H1 (cell line): ENCODE data around the gene TUBA4B. TPM values are rescaled to one million over a fixed set of nuclear protein-coding genes. Genes with fewer than 3 reads are reported as not detected.

Experiments used
- CTCF ChIA-PET: fragments of 300-600 bp; sonication (Branson Sonifier 250); formaldehyde crosslinking; loops from one replicate; lab custom pipeline; 2021; ENCODE audit not compliant: partially characterized antibody; lab: Charles Lee
- POLR2A ChIA-PET: fragments of 300-600 bp; sonication (Branson Sonifier 250); formaldehyde crosslinking; loops from one replicate; lab custom pipeline; 2021; ENCODE audit warnings: inconsistent platforms; ENCODE audit not compliant: partially characterized antibody; lab: Charles Lee
- DNase-seq, 2 experiments: peaks; one replicate each; pipeline versions ENCODE4 v3.0.0 to v3.0.0-alpha.2; 2010 to 2022; ENCODE audit warnings: low spot score in 2 of 2, low read depth in 1 of 2, mixed read lengths in 1 of 2
- FAIRE-seq: peaks from 2 replicates; lab custom pipeline; 2011; peaks lifted over from hg19 to GRCh38; lab: Jason Lieb, UNC
- H2AFZ ChIP-seq: 2 replicates; pipeline ENCODE4 v1.8.1; 2012; ENCODE audit warnings: low read length, inconsistent platforms
- H2AK5ac ChIP-seq: 2 replicates; pipeline ENCODE4 v1.6.1; 2013; ENCODE audit warnings: low read depth, low read length
- H2BK120ac ChIP-seq: replicated peaks from 2 replicates; pipeline ENCODE3; 2013; ENCODE audit warnings: low read depth, low read length, inconsistent platforms
- H2BK12ac ChIP-seq: 2 replicates; pipeline ENCODE4 v1.6.1; 2013; ENCODE audit warnings: low read depth, low read length
- H2BK15ac ChIP-seq: 2 replicates; pipeline ENCODE4 v1.6.1; 2013; ENCODE audit warnings: low read length
- H2BK20ac ChIP-seq: 2 replicates; pipeline ENCODE4 v1.6.1; 2013; ENCODE audit warnings: low read length
- H2BK5ac ChIP-seq: 2 replicates; pipeline ENCODE4 v1.6.1; 2013; ENCODE audit warnings: low read depth, low read length
- H3K14ac ChIP-seq: 2 replicates; pipeline ENCODE4 v1.6.1; 2013; ENCODE audit warnings: inconsistent platforms; ENCODE audit not compliant: insufficient read length
- H3K18ac ChIP-seq: 2 replicates; pipeline ENCODE4 v1.6.1; 2013; ENCODE audit warnings: low read length; ENCODE audit errors: extremely low read depth
- H3K23ac ChIP-seq: 2 replicates; pipeline ENCODE4 v1.6.1; 2013; ENCODE audit warnings: inconsistent platforms; ENCODE audit not compliant: insufficient read length
- H3K23me2 ChIP-seq: 2 replicates; pipeline ENCODE4 v1.6.1; 2013; ENCODE audit warnings: low read depth, low read length
- H3K27ac ChIP-seq: 2 replicates; pipeline ENCODE4 v1.6.1; 2011; ENCODE audit warnings: low read depth, low read length, inconsistent platforms
- H3K27me3 ChIP-seq, 4 experiments: replicated peaks in 1 of 4; 1 replicate in 1 of 4; 2 replicates in 3 of 4; pipeline versions ENCODE4 v1.6.1 to v1.8.1; 2011 to 2013; ENCODE audit warnings: low read length in 3 of 4, mild to moderate bottlenecking in 3 of 4, inconsistent platforms in 2 of 4, mixed read lengths in 2 of 4, moderate library complexity in 1 of 4; ENCODE audit not compliant: control insufficient read depth in 3 of 4, insufficient read depth in 3 of 4; ENCODE audit errors: extremely low read depth in 1 of 4
- H3K36me3 ChIP-seq, 4 experiments: 2 replicates each; pipeline versions ENCODE4 v1.6.1 to v1.8.1; 2011 to 2013; ENCODE audit warnings: mild to moderate bottlenecking in 4 of 4, low read length in 3 of 4, moderate library complexity in 2 of 4, control low read depth in 1 of 4, inconsistent platforms in 1 of 4; ENCODE audit not compliant: insufficient read depth in 4 of 4, control insufficient read depth in 2 of 4
- H3K4ac ChIP-seq: replicated peaks from 2 replicates; pipeline ENCODE3; 2013; ENCODE audit warnings: low read length, low read depth, mixed read lengths, inconsistent platforms; ENCODE audit not compliant: insufficient read length
- H3K4me1 ChIP-seq, 4 experiments: replicated peaks in 1 of 4; 1 replicate in 1 of 4; 2 replicates in 3 of 4; pipeline versions ENCODE4 v1.6.1 to v1.8.1; 2011 to 2013; ENCODE audit warnings: low read length in 3 of 4, inconsistent platforms in 2 of 4, mixed read lengths in 1 of 4; ENCODE audit not compliant: insufficient read depth in 4 of 4, control insufficient read depth in 3 of 4
- H3K4me2 ChIP-seq, 2 experiments: 2 replicates each; pipeline versions ENCODE4 v1.6.1 to v1.8.1; 2011 to 2013; ENCODE audit warnings: low read depth in 2 of 2, low read length in 2 of 2, control low read depth in 1 of 2, inconsistent platforms in 1 of 2, mild to moderate bottlenecking in 1 of 2; ENCODE audit not compliant: insufficient read depth in 1 of 2
- H3K4me3 ChIP-seq, 4 experiments: fragments of 200-600, 300-600 bp in 1 of 4; sonication (generic), shearing (Covaris generic), sonication (Bioruptor Twin) in 1 of 4; 2 replicates each; pipeline versions ENCODE4 v1.5.1 to v1.8.1; 2011 to 2016; ENCODE audit warnings: low read length in 4 of 4, low read depth in 3 of 4, control low read depth in 2 of 4, inconsistent platforms in 2 of 4, mild to moderate bottlenecking in 2 of 4, mixed read lengths in 1 of 4, moderate library complexity in 1 of 4; ENCODE audit not compliant: insufficient read depth in 2 of 4; ENCODE audit errors: extremely low read depth in 1 of 4
- H3K56ac ChIP-seq: replicated peaks from 2 replicates; pipeline ENCODE3; 2013; ENCODE audit warnings: low read depth, mild to moderate bottlenecking, mixed read lengths, low read length, inconsistent platforms; ENCODE audit not compliant: insufficient read length
- H3K79me1 ChIP-seq: 2 replicates; pipeline ENCODE4 v1.6.1; 2013; ENCODE audit warnings: low read depth, low read length, control low read depth
- H3K79me2 ChIP-seq, 2 experiments: 2 replicates each; pipeline versions ENCODE4 v1.6.1 to v1.8.1; 2012 to 2013; ENCODE audit warnings: low read length in 2 of 2, mild to moderate bottlenecking in 2 of 2, inconsistent platforms in 1 of 2; ENCODE audit not compliant: insufficient read depth in 2 of 2, control insufficient read depth in 1 of 2
- H3K9ac ChIP-seq, 4 experiments: replicated peaks in 1 of 4; 1 replicate in 1 of 4; 2 replicates in 3 of 4; pipeline versions ENCODE4 v1.6.1 to v1.8.1; 2011 to 2013; ENCODE audit warnings: low read depth in 3 of 4, low read length in 3 of 4, control low read depth in 2 of 4, mild to moderate bottlenecking in 2 of 4, moderate library complexity in 2 of 4, inconsistent platforms in 1 of 4; ENCODE audit errors: extremely low read depth in 1 of 4
- H3K9me3 ChIP-seq, 2 experiments: 2 replicates each; pipeline versions ENCODE4 v1.6.1 to v1.8.1; 2012 to 2013; ENCODE audit warnings: mild to moderate bottlenecking in 2 of 2, moderate library complexity in 2 of 2, control low read depth in 1 of 2, inconsistent platforms in 1 of 2, low read depth in 1 of 2, low read length in 1 of 2, mixed read lengths in 1 of 2; ENCODE audit not compliant: insufficient read depth in 2 of 2
- H4K20me1 ChIP-seq, 2 experiments: replicated peaks in 1 of 2; 2 replicates each; pipeline versions ENCODE3 to v1.8.1; 2011 to 2013; ENCODE audit warnings: inconsistent platforms in 2 of 2, low read length in 2 of 2, mild to moderate bottlenecking in 1 of 2; ENCODE audit not compliant: insufficient read depth in 2 of 2, control insufficient read depth in 1 of 2
- H4K5ac ChIP-seq: 2 replicates; pipeline ENCODE4 v1.6.1; 2013; ENCODE audit warnings: low read length, low read depth, mixed read lengths, inconsistent platforms; ENCODE audit not compliant: insufficient read length
- H4K8ac ChIP-seq: 2 replicates; pipeline ENCODE4 v1.8.0; 2013; ENCODE audit warnings: mild to moderate bottlenecking, moderate library complexity, low read length, inconsistent platforms; ENCODE audit not compliant: insufficient read depth; ENCODE audit errors: extremely low read depth
- H4K91ac ChIP-seq: replicated peaks from 2 replicates; pipeline ENCODE3; 2013; ENCODE audit warnings: low read length, mixed read lengths, inconsistent platforms; ENCODE audit not compliant: insufficient read length
- EP300 ChIP-seq, 2 experiments: IDR thresholded peaks; 1 replicate in 1 of 2; 2 replicates in 1 of 2; pipeline ENCODE4 v1.6.1; 2011 to 2012; ENCODE audit warnings: low read depth in 2 of 2, low read length in 2 of 2, mild to moderate bottlenecking in 2 of 2, borderline replicate concordance in 1 of 2, inconsistent platforms in 1 of 2, moderate library complexity in 1 of 2
- JUN ChIP-seq: IDR thresholded peaks from 2 replicates; pipeline ENCODE4 v1.6.1; 2011; ENCODE audit warnings: low read depth, mild to moderate bottlenecking, improper control_type of control experiment, low read length
- JUND ChIP-seq: IDR thresholded peaks from 2 replicates; pipeline ENCODE4 v1.6.1; 2011; ENCODE audit warnings: mild to moderate bottlenecking, improper control_type of control experiment, low read length
- KDM1A ChIP-seq: fragments of 200-600, 300-600 bp; sonication (generic); IDR thresholded peaks from 2 replicates; pipeline ENCODE4 v1.7.1; 2016; ENCODE audit warnings: mild to moderate bottlenecking, low read length, borderline replicate concordance
- PHF8 ChIP-seq: fragments of 200-600 bp; sonication (generic); conservative IDR thresholded peaks from 2 replicates; pipeline ENCODE4 v1.7.1; 2012; ENCODE audit warnings: low read depth, mild to moderate bottlenecking, inconsistent platforms, low read length, moderate library complexity
- POLR2A ChIP-seq, 2 experiments: IDR thresholded peaks; 1 replicate in 1 of 2; 2 replicates in 1 of 2; pipeline ENCODE4 v1.6.1; 2011; ENCODE audit warnings: low read depth in 2 of 2, low read length in 2 of 2, mild to moderate bottlenecking in 2 of 2; ENCODE audit errors: control extremely low read depth in 1 of 2
- RBBP5 ChIP-seq: IDR thresholded peaks from 2 replicates; pipeline ENCODE4 v1.7.1; 2012; ENCODE audit warnings: low read depth, mild to moderate bottlenecking, inconsistent platforms, low read length, moderate library complexity, borderline replicate concordance
- SAP30 ChIP-seq: fragments of 300-600 bp; sonication (generic); IDR thresholded peaks from 2 replicates; pipeline ENCODE4 v1.7.1; 2012; ENCODE audit warnings: low read length, moderate library complexity, mild to moderate bottlenecking, inconsistent platforms; ENCODE audit not compliant: insufficient read depth, insufficient replicate concordance
- SIX5 ChIP-seq: IDR thresholded peaks from 2 replicates; pipeline ENCODE4 v1.6.1; 2011; ENCODE audit warnings: mild to moderate bottlenecking, low read depth, low read length
- SUZ12 ChIP-seq: fragments of 200-600 bp; sonication (generic); IDR thresholded peaks from 2 replicates; pipeline ENCODE4 v1.6.1; 2012; ENCODE audit warnings: mild to moderate bottlenecking, inconsistent platforms, low read length, moderate library complexity, mixed read lengths
- TBP ChIP-seq: IDR thresholded peaks from 2 replicates; pipeline ENCODE4 v1.6.1; 2011; ENCODE audit warnings: low read depth, low read length, improper control_type of control experiment
- TEAD4 ChIP-seq: IDR thresholded peaks from 2 replicates; pipeline ENCODE4 v1.6.1; 2012; ENCODE audit warnings: low read depth, low read length, inconsistent platforms, mixed read lengths
- USF2 ChIP-seq: IDR thresholded peaks from 2 replicates; pipeline ENCODE4 v1.6.1; 2011; ENCODE audit warnings: low read length, improper control_type of control experiment
- WGBS, 2 experiments: shearing (Covaris generic) in 1 of 2; methylation state at CpG; one replicate each; pipeline versions ENCODE4 v1.1.6 to v1.1.7; 2013 to 2015; ENCODE audit warnings: low lambda C conversion rate in 2 of 2, mixed read lengths in 2 of 2, inconsistent platforms in 1 of 2, low coverage in 1 of 2, missing lambda C conversion rate in 1 of 2; ENCODE audit not compliant: insufficient replicate concordance in 2 of 2, insufficient coverage in 1 of 2, insufficient read length in 1 of 2; ENCODE audit errors: extremely low coverage in 1 of 2, missing lambda C conversion rate in 1 of 2; 5-methylcytosine and 5-hydroxymethylcytosine counted together
- polyA plus RNA-seq, 7 experiments: library from polyadenylated mRNA; depleted of rRNA in 3 of 7; stranded (reverse) in 5 of 7; unstranded in 2 of 7; fragments of >200 nt in 5 of 7; fragments of 200-250 nt in 2 of 7; gene quantifications; 1 replicate in 5 of 7; 2 replicates in 1 of 7; 4 replicates in 1 of 7; pipeline versions ENCODE4 v1.2.1 to v1.2.3, GENCODE V29; 2011 to 2013; ENCODE audit warnings: missing spikeins in 2 of 7, mixed read lengths in 2 of 7
- total RNA-seq: library from RNA; stranded (reverse); fragmentation: NEBNext Ultra II Directional; extraction: Animal tissue kit (Norgen Biotek cat#: 25700); gene quantifications from 2 replicates; pipeline ENCODE4 v1.2.1, GENCODE V29; 2021

Gene TUBA4B
- total and polyA plus RNA-seq, 2 of the 8 experiments (the other 6 are each of a cell fraction or from before 2014, with no cell fraction given): 0.08 to 0.24 TPM

DNA sequence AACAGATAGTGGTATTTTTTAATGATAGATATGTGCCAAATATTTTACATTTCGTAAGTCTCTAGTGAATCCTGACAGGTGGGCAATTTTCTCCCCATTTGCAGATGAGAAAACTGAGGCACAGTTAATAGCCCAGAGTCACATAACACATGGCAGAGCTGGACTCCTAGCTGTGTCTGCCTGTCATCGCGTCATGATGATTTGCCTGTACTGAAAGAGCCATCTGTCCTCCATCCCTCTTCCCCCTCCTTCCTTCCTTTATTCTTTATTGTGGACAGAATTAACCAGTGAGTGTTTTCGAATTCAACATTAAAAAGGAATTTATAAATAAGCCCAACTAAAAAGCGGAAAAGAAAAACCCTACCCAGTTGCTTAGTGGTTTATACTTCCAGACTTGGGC, 29.3 kb downstream of the TUBA4B start:
- no peak overlapping the region for H2AK5ac ChIP-seq
- H4K20me1 ChIP-seq: no peaks in the 10 kb centered on the region
- FAIRE-seq (no peak), DNase-seq (no peak)
- H3K23ac ChIP-seq: no peak overlapping the region
- H3K9ac ChIP-seq: no peak overlapping the region
- H2BK12ac ChIP-seq: no peak overlapping the region
- no peak overlapping the region for H4K8ac ChIP-seq
- peaks cover 8% of the 10 kb centered on the region; the same call in 1 of the 2 replicates for H3K23me2 ChIP-seq
- no peak overlapping the region for H2BK5ac ChIP-seq
- CTCF ChIA-PET: interaction anchor here (0.7 to 12.1 kb wide), 6 partner anchors 10 to 280 kb away, joined by 3 to 220 read pairs (median 4); no protein-coding TSS in a partner anchor
- no peak overlapping the region for H3K4me3 ChIP-seq
- no peak overlapping the region for H3K4ac ChIP-seq
- peaks cover 0 to 4% (median under 1%) of the 10 kb centered on the region in 4 experiments; a peak in 3 of 8 replicates for H3K36me3 ChIP-seq
- H2AFZ ChIP-seq: no peak overlapping the region
- no peak overlapping the region for H4K5ac ChIP-seq
- H3K9me3 ChIP-seq: no peaks in the 10 kb centered on the region
- no peaks in the 10 kb centered on the region; a peak in 1 of 7 replicates for H3K27me3 ChIP-seq
- H3K27ac ChIP-seq: no peak overlapping the region
- H2BK15ac ChIP-seq: no peak overlapping the region
- no peak overlapping the region for H3K18ac ChIP-seq
- H3K56ac ChIP-seq: no peak overlapping the region
- POLR2A ChIA-PET: interaction anchor here (0.6 to 2.6 kb wide), 5 partner anchors 11 to 69 kb away, joined by 3 to 6 read pairs (median 4); partner anchors contain the start of genes ANKZF1 and ATG9A
- WGBS, 2 experiments: 90% methylated on average over 5 of the region's 5 CpGs; no CpG with 5 or more reads in 1 of the 2 experiments
- H3K4me2 ChIP-seq: no peak overlapping the region
- H2BK20ac ChIP-seq: no peak overlapping the region
- no peak overlapping the region for H2BK120ac ChIP-seq
- no peak overlapping the region for H4K91ac ChIP-seq
- no peak overlapping the region for H3K14ac ChIP-seq
- no peaks in the 10 kb centered on the region; the same call in 1 of the 2 replicates for H3K79me1 ChIP-seq
- no peaks in the 10 kb centered on the region for H3K79me2 ChIP-seq
- H3K4me1 ChIP-seq: peaks cover 9 to 31% (median 19%) of the 10 kb centered on the region in 4 experiments
- no peak for TF ChIP-seq EP300 (IDR thresholded peaks at IDR 0.05; ENCODE audit: borderline replicate concordance in 1 of 2, low read depth in 2 of 2, low read length in 2 of 2)
- TF ChIP-seq TEAD4: no peak
- TF ChIP-seq USF2: no peak
- TF ChIP-seq TBP: no peak
- TF ChIP-seq RBBP5: no peak
- no peak for TF ChIP-seq JUN
- TF ChIP-seq SIX5: no peak
- TF ChIP-seq JUND: no peak
- no peak for TF ChIP-seq PHF8
- no peak for TF ChIP-seq POLR2A (IDR thresholded peaks at IDR 0.05; ENCODE audit: control extremely low read depth in 1 of 2, low read depth in 2 of 2, low read length in 2 of 2)
- TF ChIP-seq SUZ12: no peak
- TF ChIP-seq KDM1A: no peak
- TF ChIP-seq SAP30: no peak
